Effector memory CD4-positive, alpha-beta T cell (primary cell): ENCODE results near the gene HOXD8.

Source experiments
- DNase-seq, 3 donors: peaks; one replicate each; pipeline ENCODE4 v3.0.0-alpha.2; 2020
- H3K27ac ChIP-seq: 2 replicates; pipeline ENCODE4 v1.7.0; 2013; ENCODE audit warnings: mild to moderate bottlenecking, low read length, moderate library complexity; ENCODE audit not compliant: insufficient read depth, poor library complexity, severe bottlenecking
- H3K27me3 ChIP-seq: replicated peaks from 2 replicates; pipeline ENCODE4 v1.7.0; 2013; ENCODE audit warnings: mild to moderate bottlenecking, low read length; ENCODE audit not compliant: insufficient read depth, control insufficient read depth, poor library complexity, severe bottlenecking
- H3K36me3 ChIP-seq: 2 replicates; pipeline ENCODE4 v1.7.0; 2013; ENCODE audit warnings: mild to moderate bottlenecking, low read length, moderate library complexity; ENCODE audit not compliant: control insufficient read depth, insufficient read depth
- H3K4me1 ChIP-seq: 2 replicates; pipeline ENCODE4 v1.7.0; 2013; ENCODE audit warnings: low read length, mild to moderate bottlenecking; ENCODE audit not compliant: control insufficient read depth, insufficient read depth, poor library complexity, severe bottlenecking
- H3K4me3 ChIP-seq: 2 replicates; pipeline ENCODE4 v1.7.0; 2013; ENCODE audit warnings: low read length, low read depth, mild to moderate bottlenecking; ENCODE audit not compliant: insufficient read depth, poor library complexity, severe bottlenecking
- H3K9me3 ChIP-seq: 2 replicates; pipeline ENCODE4 v1.7.0; 2013; ENCODE audit warnings: mild to moderate bottlenecking, low read length, moderate library complexity; ENCODE audit not compliant: control insufficient read depth

HOXD8 gene

GRCh38 chr2:176132205-176133171 is 3.0 kb downstream of the HOXD8 start:
- no peaks in the 10 kb centered on the region for H3K36me3 ChIP-seq
- peaks cover 28% of the 10 kb centered on the region for H3K4me1 ChIP-seq
- H3K27me3 ChIP-seq: peaks cover 92% of the 10 kb centered on the region
- peak overlapping the region; percentile 51 for H3K4me3 ChIP-seq
- no peak overlapping the region for H3K27ac ChIP-seq
- H3K9me3 ChIP-seq: no peaks in the 10 kb centered on the region
- DNase-seq: no peak

GRCh38 chr2:176133389-176133788 is 3.9 kb downstream of the HOXD8 start:
- peaks cover 90% of the 10 kb centered on the region for H3K27me3 ChIP-seq
- no peak for DNase-seq
- no peaks in the 10 kb centered on the region for H3K9me3 ChIP-seq
- peaks cover 28% of the 10 kb centered on the region for H3K4me1 ChIP-seq
- no peak overlapping the region for H3K27ac ChIP-seq
- no peaks in the 10 kb centered on the region for H3K36me3 ChIP-seq
- H3K4me3 ChIP-seq: no peak overlapping the region

GRCh38 chr2:176134035-176134434 is 4.5 kb downstream of the HOXD8 start:
- no peak for DNase-seq
- no peaks in the 10 kb centered on the region for H3K36me3 ChIP-seq
- H3K27me3 ChIP-seq: peaks cover 90% of the 10 kb centered on the region

GRCh38 chr2:176135035-176135440 is 5.5 kb downstream of the HOXD8 start:
- Histone ChIP-seq H3K4me3 (no peak overlapping the region), H3K27ac (no peak overlapping the region), H3K36me3 (no peaks in the 10 kb centered on the region), H3K9me3 (no peaks in the 10 kb centered on the region), H3K4me1 (peaks cover 19% of the 10 kb centered on the region), H3K27me3 (peaks cover 91% of the 10 kb centered on the region)
- DNase-seq: no peak

More at GRCh38 chr2:176134035-176134434, 4.5 kb downstream of the HOXD8 start:
- Histone ChIP-seq H3K9me3 (no peaks in the 10 kb centered on the region), H3K4me3 (no peak overlapping the region), H3K4me1 (peaks cover 27% of the 10 kb centered on the region), H3K27ac (no peak overlapping the region)

GRCh38 chr2:176136374-176137251 is 7.1 kb downstream of the HOXD8 start:
- Histone ChIP-seq H3K36me3 (no peaks in the 10 kb centered on the region), H3K4me1 (peaks cover 9% of the 10 kb centered on the region), H3K27me3 (peaks cover 92% of the 10 kb centered on the region), H3K4me3 (no peak overlapping the region), H3K27ac (no peak overlapping the region), H3K9me3 (no peaks in the 10 kb centered on the region)
- DNase-seq: no peak

- H3K4me1 ChIP-seq: peaks cover 9% of the 10 kb centered on the region
- H3K9me3 ChIP-seq: no peaks in the 10 kb centered on the region
- H3K4me3 ChIP-seq: no peak overlapping the region
- H3K36me3 ChIP-seq: no peaks in the 10 kb centered on the region
- no peak overlapping the region for H3K27ac ChIP-seq
- DNase-seq: no peak
- peaks cover 91% of the 10 kb centered on the region for H3K27me3 ChIP-seq
Measured at GRCh38 chr2:176137252-176137580, 7.7 kb downstream of the HOXD8 start.

- H3K4me1 ChIP-seq: peaks cover 9% of the 10 kb centered on the region
- H3K4me3 ChIP-seq: no peak overlapping the region
- peaks cover 85% of the 10 kb centered on the region for H3K27me3 ChIP-seq
- no peaks in the 10 kb centered on the region for H3K9me3 ChIP-seq
- H3K27ac ChIP-seq: no peak overlapping the region
- no peak for DNase-seq
- H3K36me3 ChIP-seq: no peaks in the 10 kb centered on the region
Measured at GRCh38 chr2:176137906-176138305, 8.4 kb downstream of the HOXD8 start.

GRCh38 chr2:176138526-176138922 is 9.0 kb downstream of the HOXD8 start:
- Histone ChIP-seq H3K27ac (no peak overlapping the region), H3K36me3 (no peaks in the 10 kb centered on the region), H3K9me3 (no peaks in the 10 kb centered on the region), H3K4me1 (peaks cover 9% of the 10 kb centered on the region), H3K27me3 (peaks cover 83% of the 10 kb centered on the region), H3K4me3 (no peak overlapping the region)
- no peak for DNase-seq

- DNase-seq: no peak
- Histone ChIP-seq H3K4me1 (peaks cover 9% of the 10 kb centered on the region), H3K27me3 (peaks cover 80% of the 10 kb centered on the region), H3K36me3 (no peaks in the 10 kb centered on the region), H3K9me3 (no peaks in the 10 kb centered on the region), H3K27ac (no peak overlapping the region), H3K4me3 (no peak overlapping the region)
Measured at GRCh38 chr2:176138923-176139660, 9.6 kb downstream of the HOXD8 start.
